H1 (cell line): ENCODE results near the gene WDR7.

Source experiments
- CHD2 ChIP-seq: IDR thresholded peaks from 2 replicates; pipeline ENCODE4 v1.6.1; 2012; ENCODE audit warnings: low read length, improper control_type of control experiment
- CTCF ChIP-seq, 3 experiments: IDR thresholded peaks; 1 replicate in 2 of 3; 2 replicates in 1 of 3; pipeline versions ENCODE4 v1.5.1 to v1.6.1; 2011; ENCODE audit warnings: low read length in 3 of 3, mild to moderate bottlenecking in 3 of 3, inconsistent platforms in 2 of 3, low read depth in 1 of 3, moderate library complexity in 1 of 3; ENCODE audit not compliant: insufficient read depth in 1 of 3; ENCODE audit errors: control extremely low read depth in 1 of 3
- EZH2 ChIP-seq: fragments of 200-600 bp; sonication (generic); IDR thresholded peaks from 2 replicates; pipeline ENCODE4 v1.7.1; 2012; ENCODE audit warnings: low read depth, mild to moderate bottlenecking, moderate library complexity, low read length, inconsistent platforms; ENCODE audit not compliant: severe bottlenecking
- GTF2F1 ChIP-seq: IDR thresholded peaks from 2 replicates; pipeline ENCODE4 v1.6.1; 2012; ENCODE audit warnings: low read depth, low read length, improper control_type of control experiment, borderline replicate concordance
- KDM1A ChIP-seq: fragments of 200-600, 300-600 bp; sonication (generic); IDR thresholded peaks from 2 replicates; pipeline ENCODE4 v1.7.1; 2016; ENCODE audit warnings: mild to moderate bottlenecking, low read length, borderline replicate concordance
- MAX ChIP-seq: IDR thresholded peaks from 2 replicates; pipeline ENCODE4 v1.6.1; 2012; ENCODE audit warnings: inconsistent platforms
- NANOG ChIP-seq: IDR thresholded peaks from 2 replicates; pipeline ENCODE4 v1.6.1; 2011; ENCODE audit warnings: low read length, low read depth, mild to moderate bottlenecking, inconsistent platforms; ENCODE audit not compliant: insufficient read depth, poor library complexity, severe bottlenecking
- POLR2A ChIP-seq, 2 experiments: IDR thresholded peaks; 1 replicate in 1 of 2; 2 replicates in 1 of 2; pipeline ENCODE4 v1.6.1; 2011; ENCODE audit warnings: low read depth in 2 of 2, low read length in 2 of 2, mild to moderate bottlenecking in 2 of 2; ENCODE audit errors: control extremely low read depth in 1 of 2
- RFX5 ChIP-seq: IDR thresholded peaks from 2 replicates; pipeline ENCODE4 v1.6.1; 2011; ENCODE audit warnings: low read depth, low read length, improper control_type of control experiment, borderline replicate concordance
- RNF2 ChIP-seq: fragments of 200-900, 300-1000 bp; sonication (generic); IDR thresholded peaks from 2 replicates; pipeline ENCODE4 v1.7.1; 2016; ENCODE audit warnings: borderline replicate concordance, low read depth, mild to moderate bottlenecking, antibody characterized with exemption, low read length; ENCODE audit not compliant: poor library complexity, severe bottlenecking; ENCODE audit errors: missing control alignments
- TCF12 ChIP-seq: IDR thresholded peaks from 2 replicates; pipeline ENCODE4 v1.6.1; 2011; ENCODE audit warnings: low read depth, mild to moderate bottlenecking, low read length

- no peak for TF ChIP-seq CTCF (IDR thresholded peaks at IDR 0.05; ENCODE audit: control extremely low read depth in 1 of 3, insufficient read depth in 1 of 3, low read depth in 1 of 3, low read length in 3 of 3)
- TF ChIP-seq EZH2, result no peak
- TF ChIP-seq CHD2, result no peak
- no peak for TF ChIP-seq POLR2A (IDR thresholded peaks at IDR 0.05; ENCODE audit: control extremely low read depth in 1 of 2, low read depth in 2 of 2, low read length in 2 of 2)
- TF ChIP-seq TCF12, result no peak
- TF ChIP-seq MAX, result no peak
- no peak for TF ChIP-seq KDM1A
- no peak for TF ChIP-seq RNF2
- no peak for TF ChIP-seq GTF2F1
- no peak for TF ChIP-seq NANOG
- TF ChIP-seq RFX5, result no peak
Measured at GRCh38 chr18:56997200-56997599, 346.0 kb downstream of the WDR7 start.
